Neural cell (in vitro differentiated cells): ENCODE results near the gene TSC1. TPM values are rescaled to one million over a fixed set of nuclear protein-coding genes. Genes with fewer than 3 reads are reported as not detected.

Source experiments
- H2AFZ ChIP-seq: fragments of 200-600, 300-800 bp; sonication (generic), shearing (Covaris generic); 2 replicates; pipeline ENCODE4 v1.6.0; 2014; ENCODE audit warnings: low read depth, mild to moderate bottlenecking, antibody characterized with exemption, low read length, moderate library complexity
- H3F3A ChIP-seq: fragments of 200-600 bp; shearing (Covaris generic); 2 replicates; pipeline ENCODE4 v1.6.1; 2016; ENCODE audit warnings: mild to moderate bottlenecking, moderate library complexity, mixed read lengths, antibody characterized with exemption, low read length; ENCODE audit not compliant: insufficient read depth, poor library complexity, severe bottlenecking
- H3K27ac ChIP-seq: fragments of 200-600, 300-800 bp; sonication (generic), shearing (Covaris generic); 2 replicates; pipeline ENCODE4 v1.5.1; 2014; ENCODE audit warnings: mild to moderate bottlenecking, low read length, moderate library complexity
- H3K27me3 ChIP-seq: fragments of 300-800, 200-600 bp; sonication (generic), shearing (Covaris generic); 2 replicates; pipeline ENCODE4 v1.6.0; 2014; ENCODE audit warnings: mild to moderate bottlenecking, low read depth, low read length, moderate library complexity; ENCODE audit not compliant: insufficient read depth
- H3K36me3 ChIP-seq: fragments of 300-800, 200-600 bp; sonication (generic), shearing (Covaris generic); 2 replicates; pipeline ENCODE4 v1.5.1; 2014; ENCODE audit warnings: mild to moderate bottlenecking, antibody characterized with exemption, low read length, moderate library complexity; ENCODE audit not compliant: insufficient read depth
- H3K4me2 ChIP-seq: fragments of 300-800, 200-600 bp; sonication (generic), shearing (Covaris generic); 2 replicates; pipeline ENCODE4 v1.6.0; 2014; ENCODE audit warnings: mild to moderate bottlenecking, low read length
- H3K4me3 ChIP-seq: fragments of 300-800, 200-600 bp; sonication (generic), shearing (Covaris generic); 2 replicates; pipeline ENCODE4 v1.5.1; 2014; ENCODE audit warnings: mild to moderate bottlenecking, low read length, moderate library complexity
- H3K79me2 ChIP-seq: fragments of 200-600 bp; shearing (Covaris generic); replicated peaks from 2 replicates; pipeline ENCODE4 v1.6.0; 2014; ENCODE audit warnings: mild to moderate bottlenecking, low read length, moderate library complexity; ENCODE audit not compliant: insufficient read depth
- H3K9ac ChIP-seq: fragments of 300-800, 200-600 bp; sonication (generic), shearing (Covaris generic); 2 replicates; pipeline ENCODE4 v1.6.1; 2016; ENCODE audit warnings: mild to moderate bottlenecking, low read length, mixed read lengths
- H3K9me2 ChIP-seq: fragments of 200-600 bp; shearing (Covaris generic); 2 replicates; pipeline ENCODE4 v1.6.1; 2016; ENCODE audit warnings: mild to moderate bottlenecking, low read length, mixed read lengths; ENCODE audit not compliant: insufficient read depth
- H3K9me3 ChIP-seq: fragments of 200-600, 300-800 bp; sonication (generic), shearing (Covaris generic); 2 replicates; pipeline ENCODE4 v1.6.1; 2016; ENCODE audit warnings: mild to moderate bottlenecking, mixed run types, low read length, moderate library complexity, mixed read lengths
- H4K20me1 ChIP-seq: fragments of 200-600 bp; shearing (Covaris generic); 2 replicates; pipeline ENCODE4 v1.6.1; 2016; ENCODE audit warnings: mild to moderate bottlenecking, mixed run types; ENCODE audit not compliant: insufficient read depth
- CTCF ChIP-seq: fragments of 450-650 bp; IDR thresholded peaks from 2 replicates; pipeline ENCODE4 v1.5.1; 2014; ENCODE audit warnings: antibody characterized with exemption, mild to moderate bottlenecking, moderate library complexity; ENCODE audit not compliant: poor library complexity, severe bottlenecking
- EP300 ChIP-seq: fragments of 450-650 bp; conservative IDR thresholded peaks from 2 replicates; pipeline ENCODE4 v1.6.1; 2014; ENCODE audit warnings: antibody characterized with exemption, mild to moderate bottlenecking, moderate library complexity; ENCODE audit not compliant: poor library complexity, severe bottlenecking
- EZH2 ChIP-seq: fragments of 200-600, 300-800 bp; shearing (Covaris generic), sonication (generic); IDR thresholded peaks from 2 replicates; pipeline ENCODE4 v1.6.1; 2014; ENCODE audit warnings: antibody characterized with exemption, low read length, borderline replicate concordance, mild to moderate bottlenecking; ENCODE audit not compliant: insufficient read depth, poor library complexity, severe bottlenecking
- MXI1 ChIP-seq: fragments of 450-650 bp; conservative IDR thresholded peaks from 2 replicates; pipeline ENCODE4 v1.6.1; 2014; ENCODE audit warnings: antibody characterized with exemption, mild to moderate bottlenecking; ENCODE audit not compliant: poor library complexity, severe bottlenecking
- POLR2AphosphoS5 ChIP-seq: IDR thresholded peaks from 2 replicates; pipeline ENCODE4 v1.6.1; 2012
- RAD21 ChIP-seq: fragments of 450-650 bp; conservative IDR thresholded peaks from 2 replicates; pipeline ENCODE4 v1.6.1; 2014; ENCODE audit warnings: antibody characterized with exemption, mild to moderate bottlenecking, moderate library complexity
- SMC3 ChIP-seq: fragments of 450-650 bp; conservative IDR thresholded peaks from 2 replicates; pipeline ENCODE4 v1.6.1; 2014; ENCODE audit warnings: antibody characterized with exemption, mild to moderate bottlenecking, moderate library complexity; ENCODE audit not compliant: poor library complexity
- TAF1 ChIP-seq: IDR thresholded peaks from 2 replicates; pipeline ENCODE4 v1.6.1; 2012; ENCODE audit warnings: low read depth
- polyA plus RNA-seq: library from polyadenylated mRNA; depleted of rRNA; stranded (reverse); fragments of >200 nt; gene quantifications from 2 replicates; pipeline ENCODE4 v1.2.3, GENCODE V29; 2014
- TF ChIP-seq, protein P1 (sequence below): IDR thresholded peaks from 2 replicates; pipeline ENCODE4 v1.6.1; 2012; ENCODE audit warnings: borderline replicate concordance

TSC1 gene
- polyA plus RNA-seq, 1 donor from 2014 or later = 47.1 TPM

DNA sequence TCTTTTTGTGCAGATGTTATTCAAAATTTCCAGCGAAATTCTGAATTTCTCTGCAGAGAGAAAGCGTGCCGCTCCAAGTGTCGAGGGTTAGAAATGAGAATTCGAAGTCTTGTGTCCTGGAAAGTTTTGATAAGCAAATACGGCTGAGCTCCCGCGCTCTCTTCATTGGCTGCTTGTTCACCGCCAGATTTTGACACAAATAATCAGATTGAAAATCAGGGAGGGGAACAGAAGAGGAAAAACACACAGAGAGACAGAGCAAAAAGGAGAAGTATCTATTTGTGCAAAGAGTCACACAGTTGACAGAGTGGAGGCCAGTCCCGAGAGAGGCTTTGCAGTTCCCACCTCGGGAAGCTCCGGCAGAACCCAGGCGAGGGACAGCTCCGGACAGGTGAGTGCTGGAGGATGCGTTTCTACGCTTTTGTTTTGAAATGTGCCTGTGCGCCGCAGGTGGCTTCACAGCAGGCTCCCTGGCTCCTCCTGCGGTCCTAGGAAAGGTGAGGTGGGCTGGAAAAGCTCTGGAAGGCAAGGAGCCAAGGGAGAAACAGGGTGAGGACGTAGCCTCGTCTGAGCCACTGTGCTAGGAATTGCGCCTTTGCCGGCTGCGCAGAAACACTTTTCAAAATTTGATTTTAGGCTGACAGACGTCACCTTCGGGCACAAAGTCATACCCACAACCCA is 34.2 kb upstream of the TSC1 start, which contains the start of gene GFI1B:
GFI1B (plus strand) TSS at position 244 of the 681 bp plus-strand sequence. CDS start 7,985 bp downstream, outside the sequence.
- Histone ChIP-seq H3K9ac (no peak within 1 kb of the TSS), H3K9me3 (no peaks in the 10 kb centered on the region), H3K9me2 (no peaks in the 10 kb centered on the region), H3K79me2 (no peaks in the 10 kb centered on the region), H3K27me3 (peaks cover 37% of the 10 kb centered on the region), H4K20me1 (no peaks in the 10 kb centered on the region), H3K4me2 (no peak within 1 kb of the TSS), H3K4me3 (no peak within 1 kb of the TSS), H2AFZ (no peak within 1 kb of the TSS), H3K36me3 (no peaks in the 10 kb centered on the region), H3F3A (no peaks in the 10 kb centered on the region), H3K27ac (no peak within 1 kb of the TSS)
- no peak for TF ChIP-seq RAD21

DNA sequence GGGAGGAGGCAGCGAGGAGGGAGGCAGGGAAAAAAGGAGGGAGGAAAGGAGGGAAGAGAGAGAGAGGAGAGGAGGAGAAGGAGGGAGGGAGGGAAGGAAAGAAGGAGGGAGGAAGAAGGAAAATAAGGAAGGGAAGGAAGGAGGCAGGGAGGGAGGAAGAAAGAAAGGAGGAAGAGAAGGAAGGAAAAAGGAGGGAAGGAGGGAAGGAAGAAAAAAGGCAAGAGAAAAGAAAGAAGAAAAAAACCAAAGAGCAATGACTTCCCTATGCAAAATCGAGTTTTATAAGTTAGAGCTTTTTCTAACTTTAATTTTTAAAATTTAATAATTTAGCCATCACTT is 33.7 kb upstream of the TSC1 start:
- Histone ChIP-seq H3K9me2 (no peaks in the 10 kb centered on the region), H3K4me3 (no peak overlapping the region), H3K36me3 (no peaks in the 10 kb centered on the region), H3F3A (no peaks in the 10 kb centered on the region), H2AFZ (no peak overlapping the region), H3K27ac (no peak overlapping the region), H3K4me2 (no peak overlapping the region), H4K20me1 (no peaks in the 10 kb centered on the region), H3K9ac (no peak overlapping the region), H3K79me2 (no peaks in the 10 kb centered on the region), H3K9me3 (no peaks in the 10 kb centered on the region), H3K27me3 (peaks cover 37% of the 10 kb centered on the region)
- no peak for TF ChIP-seq RAD21

DNA sequence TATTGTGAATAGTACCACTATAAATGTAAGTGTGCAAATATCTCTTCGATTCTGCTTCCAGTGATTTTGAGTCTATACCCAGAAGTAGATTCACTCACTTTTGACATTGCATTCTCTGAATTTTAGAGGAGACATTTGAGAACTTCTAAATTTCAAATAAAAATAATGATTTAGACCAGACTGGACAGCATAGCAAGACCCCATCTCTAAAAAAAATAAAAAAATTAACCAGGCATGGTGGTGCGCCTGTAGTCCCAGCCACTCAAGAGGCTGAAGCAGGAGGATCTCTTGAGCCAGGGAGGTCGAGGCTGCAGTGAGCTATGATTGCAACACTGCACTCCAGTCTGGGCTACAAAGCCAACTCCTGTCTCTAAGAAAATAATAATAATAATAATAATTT is 32.2 kb upstream of the TSC1 start:
- H3K4me2 ChIP-seq = no peak overlapping the region
- no peaks in the 10 kb centered on the region for H3F3A ChIP-seq
- no peaks in the 10 kb centered on the region for H3K79me2 ChIP-seq
- TF ChIP-seq RAD21 (no peak), EP300 (no peak), TAF1 (no peak), POLR2AphosphoS5 (no peak), MXI1 (no peak), CTCF (no peak), SMC3 (no peak), EZH2 (no peak)
- TF ChIP-seq, protein P1, sequence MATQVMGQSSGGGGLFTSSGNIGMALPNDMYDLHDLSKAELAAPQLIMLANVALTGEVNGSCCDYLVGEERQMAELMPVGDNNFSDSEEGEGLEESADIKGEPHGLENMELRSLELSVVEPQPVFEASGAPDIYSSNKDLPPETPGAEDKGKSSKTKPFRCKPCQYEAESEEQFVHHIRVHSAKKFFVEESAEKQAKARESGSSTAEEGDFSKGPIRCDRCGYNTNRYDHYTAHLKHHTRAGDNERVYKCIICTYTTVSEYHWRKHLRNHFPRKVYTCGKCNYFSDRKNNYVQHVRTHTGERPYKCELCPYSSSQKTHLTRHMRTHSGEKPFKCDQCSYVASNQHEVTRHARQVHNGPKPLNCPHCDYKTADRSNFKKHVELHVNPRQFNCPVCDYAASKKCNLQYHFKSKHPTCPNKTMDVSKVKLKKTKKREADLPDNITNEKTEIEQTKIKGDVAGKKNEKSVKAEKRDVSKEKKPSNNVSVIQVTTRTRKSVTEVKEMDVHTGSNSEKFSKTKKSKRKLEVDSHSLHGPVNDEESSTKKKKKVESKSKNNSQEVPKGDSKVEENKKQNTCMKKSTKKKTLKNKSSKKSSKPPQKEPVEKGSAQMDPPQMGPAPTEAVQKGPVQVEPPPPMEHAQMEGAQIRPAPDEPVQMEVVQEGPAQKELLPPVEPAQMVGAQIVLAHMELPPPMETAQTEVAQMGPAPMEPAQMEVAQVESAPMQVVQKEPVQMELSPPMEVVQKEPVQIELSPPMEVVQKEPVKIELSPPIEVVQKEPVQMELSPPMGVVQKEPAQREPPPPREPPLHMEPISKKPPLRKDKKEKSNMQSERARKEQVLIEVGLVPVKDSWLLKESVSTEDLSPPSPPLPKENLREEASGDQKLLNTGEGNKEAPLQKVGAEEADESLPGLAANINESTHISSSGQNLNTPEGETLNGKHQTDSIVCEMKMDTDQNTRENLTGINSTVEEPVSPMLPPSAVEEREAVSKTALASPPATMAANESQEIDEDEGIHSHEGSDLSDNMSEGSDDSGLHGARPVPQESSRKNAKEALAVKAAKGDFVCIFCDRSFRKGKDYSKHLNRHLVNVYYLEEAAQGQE = no peak
- H3K9ac ChIP-seq = no peak overlapping the region
- H4K20me1 ChIP-seq = no peaks in the 10 kb centered on the region
- peaks cover 37% of the 10 kb centered on the region for H3K27me3 ChIP-seq
- no peaks in the 10 kb centered on the region for H3K36me3 ChIP-seq
- H3K27ac ChIP-seq = no peak overlapping the region
- H3K9me3 ChIP-seq = no peaks in the 10 kb centered on the region
- no peak overlapping the region for H2AFZ ChIP-seq
- no peaks in the 10 kb centered on the region for H3K9me2 ChIP-seq
- no peak overlapping the region for H3K4me3 ChIP-seq
